HEK293 (cell line): ENCODE measurements around the gene PBX3.
A peak's percentile ranks its signal among the peaks of the same experiment; 100 is the strongest.

ENCODE experiments used
- CTCF ChIA-PET: fragments of 350-600 bp; formaldehyde crosslinking; extraction: SDS; loops from one replicate; lab custom pipeline; 2021; ENCODE audit warnings: antibody characterized with exemption; lab: Yijun Ruan, JAX
- POLR2A ChIA-PET: fragments of 300-600 bp; formaldehyde crosslinking; extraction: SDS; loops from one replicate; lab custom pipeline; 2020; ENCODE audit warnings: antibody characterized with exemption, inconsistent platforms; lab: Yijun Ruan, JAX
- H3K27ac ChIP-seq: fragments of 200-500 bp; sonication (Bioruptor generic); 2 replicates; pipeline ENCODE4 v1.5.1; 2014; ENCODE audit warnings: low read depth, low read length, control low read depth, inconsistent platforms; ENCODE audit errors: extremely low read depth
- H3K36me3 ChIP-seq, 2 experiments: fragments of 200-500 bp in 1 of 2; sonication (Bioruptor generic) in 1 of 2; 1 replicate in 1 of 2; 2 replicates in 1 of 2; pipeline ENCODE4 v1.5.1; 2014 to 2017; ENCODE audit warnings: inconsistent platforms in 2 of 2, low read length in 2 of 2; ENCODE audit not compliant: control insufficient read depth in 2 of 2, insufficient read depth in 1 of 2
- H3K4me1 ChIP-seq: fragments of 200-500 bp; sonication (Bioruptor generic); 2 replicates; pipeline ENCODE4 v1.5.1; 2014; ENCODE audit warnings: mild to moderate bottlenecking, low read length, inconsistent platforms; ENCODE audit not compliant: control insufficient read depth, insufficient read depth
- H3K4me3 ChIP-seq: 2 replicates; pipeline ENCODE4 v1.5.1; 2011; ENCODE audit warnings: low read depth, mild to moderate bottlenecking, control low read depth, low read length, moderate library complexity
- H3K9me3 ChIP-seq: fragments of 200-500 bp; sonication (Bioruptor generic); 2 replicates; pipeline ENCODE4 v1.5.1; 2014; ENCODE audit warnings: low read depth, low read length, inconsistent platforms; ENCODE audit not compliant: control insufficient read depth, insufficient read depth
- GLIS1 ChIP-seq: fragments of 450-650 bp; formaldehyde crosslinking; IDR thresholded peaks from 2 replicates; pipeline ENCODE4 v1.5.1; 2016; ENCODE audit warnings: missing biosample characterization, missing genetic modification characterization
- IKZF3 ChIP-seq: fragments of 450-650 bp; IDR thresholded peaks from 2 replicates; pipeline ENCODE4 v1.5.0; 2018; ENCODE audit warnings: missing biosample characterization, mild to moderate bottlenecking, missing genetic modification characterization, moderate library complexity
- KLF16 ChIP-seq: fragments of 450-650 bp; formaldehyde crosslinking; IDR thresholded peaks from 2 replicates; pipeline ENCODE4 v1.5.1; 2017; ENCODE audit warnings: missing biosample characterization, missing genetic modification characterization
- MEIS1 ChIP-seq: sonication (generic); formaldehyde crosslinking; IDR thresholded peaks from 2 replicates; pipeline ENCODE4 v1.8.1; 2022; ENCODE audit warnings: missing genetic modification reagents, mild to moderate bottlenecking, borderline replicate concordance
- MZF1 ChIP-seq: fragments of 450-650 bp; formaldehyde crosslinking; IDR thresholded peaks from 2 replicates; pipeline ENCODE4 v1.5.1; 2017; ENCODE audit warnings: missing biosample characterization, missing genetic modification characterization, borderline replicate concordance
- RBAK ChIP-seq: fragments of 450-650 bp; formaldehyde crosslinking; IDR thresholded peaks from 2 replicates; pipeline ENCODE4 v1.5.1; 2016; ENCODE audit warnings: missing biosample characterization, missing genetic modification characterization
- REPIN1 ChIP-seq: fragments of 450-650 bp; formaldehyde crosslinking; IDR thresholded peaks from 2 replicates; pipeline ENCODE4 v1.5.1; 2017; ENCODE audit warnings: missing biosample characterization, missing genetic modification characterization, low read depth
- SP3 ChIP-seq: fragments of 450-650 bp; formaldehyde crosslinking; IDR thresholded peaks from 2 replicates; pipeline ENCODE4 v1.5.1; 2016; ENCODE audit warnings: missing biosample characterization, missing genetic modification characterization
- ZBTB7A ChIP-seq: fragments of 450-650 bp; formaldehyde crosslinking; IDR thresholded peaks from 2 replicates; pipeline ENCODE4 v1.5.1; 2016; ENCODE audit warnings: low read depth, missing biosample characterization, missing genetic modification characterization
- ZEB2 ChIP-seq: fragments of 450-650 bp; formaldehyde crosslinking; IDR thresholded peaks from 2 replicates; pipeline ENCODE4 v1.5.1; 2016; ENCODE audit warnings: missing biosample characterization, missing genetic modification characterization
- ZIC2 ChIP-seq: fragments of 450-650 bp; formaldehyde crosslinking; IDR thresholded peaks from 2 replicates; pipeline ENCODE4 v1.5.1; 2016; ENCODE audit warnings: missing biosample characterization, missing genetic modification characterization
- ZNF174 ChIP-seq: fragments of 450-650 bp; formaldehyde crosslinking; IDR thresholded peaks from 2 replicates; pipeline ENCODE4 v1.5.0; 2017; ENCODE audit warnings: missing biosample characterization, mild to moderate bottlenecking, missing genetic modification characterization
- ZNF184 ChIP-seq: fragments of 450-650 bp; IDR thresholded peaks from 2 replicates; pipeline ENCODE4 v1.5.1; 2018; ENCODE audit warnings: missing biosample characterization, mild to moderate bottlenecking, missing genetic modification characterization
- ZNF19 ChIP-seq: fragments of 450-650 bp; formaldehyde crosslinking; IDR thresholded peaks from 2 replicates; pipeline ENCODE4; 2016; ENCODE audit warnings: missing biosample characterization, missing genetic modification characterization, low read depth
- ZNF202 ChIP-seq: fragments of 450-650 bp; formaldehyde crosslinking; IDR thresholded peaks from 2 replicates; pipeline ENCODE4 v1.5.1; 2016; ENCODE audit warnings: missing biosample characterization, missing genetic modification characterization, borderline replicate concordance
- ZNF221 ChIP-seq: fragments of 450-650 bp; formaldehyde crosslinking; IDR thresholded peaks from 2 replicates; pipeline ENCODE4 v1.5.1; 2017; ENCODE audit warnings: missing biosample characterization, missing genetic modification characterization, borderline replicate concordance
- ZNF274 ChIP-seq, 2 experiments: fragments of 200-500 bp in 1 of 2; fragments of 450-650 bp in 1 of 2; sonication (Bioruptor generic) in 1 of 2; formaldehyde crosslinking in 1 of 2; IDR thresholded peaks; 2 replicates each; pipeline versions ENCODE4 v1.5.1 to v1.6.1; 2014 to 2016; ENCODE audit warnings: borderline replicate concordance in 1 of 2, inconsistent platforms in 1 of 2, low read length in 1 of 2, missing biosample characterization in 1 of 2, missing genetic modification characterization in 1 of 2
- ZNF311 ChIP-seq: fragments of 450-650 bp; formaldehyde crosslinking; IDR thresholded peaks from 2 replicates; pipeline ENCODE4 v1.5.1; 2017; ENCODE audit warnings: missing biosample characterization, missing genetic modification characterization, borderline replicate concordance
- ZNF341 ChIP-seq: fragments of 450-650 bp; formaldehyde crosslinking; IDR thresholded peaks from 2 replicates; pipeline ENCODE4; 2016; ENCODE audit warnings: low read depth, missing biosample characterization, missing genetic modification characterization
- ZNF48 ChIP-seq: fragments of 450-650 bp; formaldehyde crosslinking; IDR thresholded peaks from 2 replicates; pipeline ENCODE4 v1.5.1; 2016; ENCODE audit warnings: missing biosample characterization, missing genetic modification characterization
- ZNF555 ChIP-seq: fragments of 450-650 bp; formaldehyde crosslinking; conservative IDR thresholded peaks from 2 replicates; pipeline ENCODE4 v1.5.1; 2017; ENCODE audit warnings: missing biosample characterization, mild to moderate bottlenecking, missing genetic modification characterization, inconsistent platforms
- ZNF76 ChIP-seq: fragments of 450-650 bp; formaldehyde crosslinking; IDR thresholded peaks from 2 replicates; pipeline ENCODE4; 2016; ENCODE audit warnings: low read depth, missing biosample characterization, missing genetic modification characterization, borderline replicate concordance
- ZNF768 ChIP-seq: fragments of 450-650 bp; formaldehyde crosslinking; IDR thresholded peaks from 2 replicates; pipeline ENCODE4 v1.5.1; 2018; ENCODE audit warnings: missing biosample characterization, mild to moderate bottlenecking, missing genetic modification characterization
- ZNF785 ChIP-seq: fragments of 450-650 bp; formaldehyde crosslinking; IDR thresholded peaks from 2 replicates; pipeline ENCODE4 v1.5.1; 2016; ENCODE audit warnings: missing biosample characterization, missing genetic modification characterization
- ZXDB ChIP-seq: fragments of 450-650 bp; formaldehyde crosslinking; IDR thresholded peaks from 2 replicates; pipeline ENCODE4 v1.5.1; 2016; ENCODE audit warnings: missing biosample characterization, missing genetic modification characterization
- TF ChIP-seq, protein P1 (sequence below): fragments of 450-650 bp; formaldehyde crosslinking; IDR thresholded peaks from 2 replicates; pipeline ENCODE4 v1.5.1; 2016; ENCODE audit warnings: missing biosample characterization, missing genetic modification characterization, borderline replicate concordance
- TF ChIP-seq, protein P2 (sequence below): fragments of 450-650 bp; formaldehyde crosslinking; IDR thresholded peaks from 2 replicates; pipeline ENCODE4 v1.5.1; 2017; ENCODE audit warnings: missing biosample characterization, missing genetic modification characterization
- TF ChIP-seq, protein P3 (sequence below): fragments of 450-650 bp; formaldehyde crosslinking; IDR thresholded peaks from 2 replicates; pipeline ENCODE4 v1.5.1; 2017; ENCODE audit warnings: missing biosample characterization, mild to moderate bottlenecking, missing genetic modification characterization, moderate library complexity
- TF ChIP-seq, protein P4 (sequence below): fragments of 450-650 bp; formaldehyde crosslinking; IDR thresholded peaks from 2 replicates; pipeline ENCODE4 v1.5.1; 2016; ENCODE audit warnings: missing biosample characterization, missing genetic modification characterization
- TF ChIP-seq, protein P5 (sequence below): fragments of 450-650 bp; formaldehyde crosslinking; IDR thresholded peaks from 2 replicates; pipeline ENCODE4 v1.5.1; 2016; ENCODE audit warnings: missing biosample characterization, missing genetic modification characterization

Gene PBX3

DNA sequence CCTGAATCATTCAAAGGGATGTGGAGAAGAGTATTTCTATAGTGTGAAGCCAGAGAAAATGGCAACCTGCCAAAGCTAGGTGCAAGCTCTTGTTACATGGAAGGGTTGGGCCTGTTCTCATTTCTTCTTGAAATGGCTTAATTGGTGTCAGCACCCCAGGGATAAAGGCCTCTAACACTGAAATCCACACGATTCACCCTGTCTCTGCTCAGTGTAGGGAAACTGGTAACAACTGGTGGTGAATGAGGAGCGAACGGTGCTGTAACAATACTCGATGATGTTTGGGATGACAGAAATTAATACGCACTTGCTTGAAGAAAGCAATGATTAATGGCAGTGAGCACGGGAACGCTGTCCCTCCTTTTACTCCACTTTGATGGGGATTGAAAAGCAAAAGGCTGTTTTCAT, 16.2 kb downstream of the PBX3 start:
- H3K4me3 ChIP-seq, result peak overlapping the region; percentile 10; the same call in 1 of the 2 replicates
- ChIA-PET CTCF (interaction anchor here (0.5 to 0.9 kb wide), 2 partner anchors 82 to 728 kb away, joined by 3 read pairs; no protein-coding TSS in a partner anchor), POLR2A (no interaction called here)
- H3K27ac ChIP-seq, result peak overlapping the region; percentile 59
- no peaks in the 10 kb centered on the region for H3K9me3 ChIP-seq
- peaks cover 0 to 3% of the 10 kb centered on the region in 2 experiments; a peak in 1 of 3 replicates for H3K36me3 ChIP-seq
- H3K4me1 ChIP-seq, result peaks cover 25% of the 10 kb centered on the region
- TF ChIP-seq ZNF768, result no peak
- TF ChIP-seq, protein P1, sequence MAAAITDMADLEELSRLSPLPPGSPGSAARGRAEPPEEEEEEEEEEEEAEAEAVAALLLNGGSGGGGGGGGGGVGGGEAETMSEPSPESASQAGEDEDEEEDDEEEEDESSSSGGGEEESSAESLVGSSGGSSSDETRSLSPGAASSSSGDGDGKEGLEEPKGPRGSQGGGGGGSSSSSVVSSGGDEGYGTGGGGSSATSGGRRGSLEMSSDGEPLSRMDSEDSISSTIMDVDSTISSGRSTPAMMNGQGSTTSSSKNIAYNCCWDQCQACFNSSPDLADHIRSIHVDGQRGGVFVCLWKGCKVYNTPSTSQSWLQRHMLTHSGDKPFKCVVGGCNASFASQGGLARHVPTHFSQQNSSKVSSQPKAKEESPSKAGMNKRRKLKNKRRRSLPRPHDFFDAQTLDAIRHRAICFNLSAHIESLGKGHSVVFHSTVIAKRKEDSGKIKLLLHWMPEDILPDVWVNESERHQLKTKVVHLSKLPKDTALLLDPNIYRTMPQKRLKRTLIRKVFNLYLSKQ (tag by site-specific recombination), result no peak
- no peak for TF ChIP-seq KLF16
- peak; percentile 78 for TF ChIP-seq ZNF184 (tag by site-specific recombination)
- TF ChIP-seq, protein P2, sequence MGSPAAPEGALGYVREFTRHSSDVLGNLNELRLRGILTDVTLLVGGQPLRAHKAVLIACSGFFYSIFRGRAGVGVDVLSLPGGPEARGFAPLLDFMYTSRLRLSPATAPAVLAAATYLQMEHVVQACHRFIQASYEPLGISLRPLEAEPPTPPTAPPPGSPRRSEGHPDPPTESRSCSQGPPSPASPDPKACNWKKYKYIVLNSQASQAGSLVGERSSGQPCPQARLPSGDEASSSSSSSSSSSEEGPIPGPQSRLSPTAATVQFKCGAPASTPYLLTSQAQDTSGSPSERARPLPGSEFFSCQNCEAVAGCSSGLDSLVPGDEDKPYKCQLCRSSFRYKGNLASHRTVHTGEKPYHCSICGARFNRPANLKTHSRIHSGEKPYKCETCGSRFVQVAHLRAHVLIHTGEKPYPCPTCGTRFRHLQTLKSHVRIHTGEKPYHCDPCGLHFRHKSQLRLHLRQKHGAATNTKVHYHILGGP (tag by site-specific recombination), result no peak
- TF ChIP-seq MZF1 (tag by site-specific recombination), result peak; percentile 82; the same call in 1 of the 2 replicates
- TF ChIP-seq ZNF202 (tag by site-specific recombination), result no peak
- no peak for TF ChIP-seq ZNF274 (IDR thresholded peaks at IDR 0.05; ENCODE audit: low read length)
- no peak for TF ChIP-seq ZNF274 (tag by site-specific recombination; IDR thresholded peaks at IDR 0.05; ENCODE audit: borderline replicate concordance)
- TF ChIP-seq GLIS1, result no peak
- TF ChIP-seq, protein P3, sequence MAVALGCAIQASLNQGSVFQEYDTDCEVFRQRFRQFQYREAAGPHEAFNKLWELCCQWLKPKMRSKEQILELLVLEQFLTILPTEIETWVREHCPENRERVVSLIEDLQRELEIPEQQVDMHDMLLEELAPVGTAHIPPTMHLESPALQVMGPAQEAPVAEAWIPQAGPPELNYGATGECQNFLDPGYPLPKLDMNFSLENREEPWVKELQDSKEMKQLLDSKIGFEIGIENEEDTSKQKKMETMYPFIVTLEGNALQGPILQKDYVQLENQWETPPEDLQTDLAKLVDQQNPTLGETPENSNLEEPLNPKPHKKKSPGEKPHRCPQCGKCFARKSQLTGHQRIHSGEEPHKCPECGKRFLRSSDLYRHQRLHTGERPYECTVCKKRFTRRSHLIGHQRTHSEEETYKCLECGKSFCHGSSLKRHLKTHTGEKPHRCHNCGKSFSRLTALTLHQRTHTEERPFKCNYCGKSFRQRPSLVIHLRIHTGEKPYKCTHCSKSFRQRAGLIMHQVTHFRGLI, result peak; percentile 41; the same call in 1 of the 2 replicates
- TF ChIP-seq ZEB2 (tag by site-specific recombination), result peak; percentile 81
- TF ChIP-seq ZNF341, result no peak
- no peak for TF ChIP-seq ZNF19 (tag by site-specific recombination)
- TF ChIP-seq ZIC2 (tag by site-specific recombination), result peak; percentile 74
- no peak for TF ChIP-seq ZNF785 (tag by site-specific recombination)
- TF ChIP-seq ZBTB7A (tag by site-specific recombination), result no peak
- no peak for TF ChIP-seq ZNF221 (tag by site-specific recombination)
- TF ChIP-seq ZNF76 (tag by site-specific recombination), result peak; percentile 38; the same call in 1 of the 2 replicates
- no peak for TF ChIP-seq ZNF311 (tag by site-specific recombination)
- TF ChIP-seq ZNF174 (tag by site-specific recombination), result no peak
- peak; percentile 63; the same call in 1 of the 2 replicates for TF ChIP-seq IKZF3 (tag by site-specific recombination)
- no peak for TF ChIP-seq RBAK (tag by site-specific recombination)
- TF ChIP-seq ZNF48 (tag by site-specific recombination), result no peak
- TF ChIP-seq SP3 (tag by site-specific recombination), result no peak
- no peak for TF ChIP-seq ZNF555 (tag by site-specific recombination)
- TF ChIP-seq, protein P4, sequence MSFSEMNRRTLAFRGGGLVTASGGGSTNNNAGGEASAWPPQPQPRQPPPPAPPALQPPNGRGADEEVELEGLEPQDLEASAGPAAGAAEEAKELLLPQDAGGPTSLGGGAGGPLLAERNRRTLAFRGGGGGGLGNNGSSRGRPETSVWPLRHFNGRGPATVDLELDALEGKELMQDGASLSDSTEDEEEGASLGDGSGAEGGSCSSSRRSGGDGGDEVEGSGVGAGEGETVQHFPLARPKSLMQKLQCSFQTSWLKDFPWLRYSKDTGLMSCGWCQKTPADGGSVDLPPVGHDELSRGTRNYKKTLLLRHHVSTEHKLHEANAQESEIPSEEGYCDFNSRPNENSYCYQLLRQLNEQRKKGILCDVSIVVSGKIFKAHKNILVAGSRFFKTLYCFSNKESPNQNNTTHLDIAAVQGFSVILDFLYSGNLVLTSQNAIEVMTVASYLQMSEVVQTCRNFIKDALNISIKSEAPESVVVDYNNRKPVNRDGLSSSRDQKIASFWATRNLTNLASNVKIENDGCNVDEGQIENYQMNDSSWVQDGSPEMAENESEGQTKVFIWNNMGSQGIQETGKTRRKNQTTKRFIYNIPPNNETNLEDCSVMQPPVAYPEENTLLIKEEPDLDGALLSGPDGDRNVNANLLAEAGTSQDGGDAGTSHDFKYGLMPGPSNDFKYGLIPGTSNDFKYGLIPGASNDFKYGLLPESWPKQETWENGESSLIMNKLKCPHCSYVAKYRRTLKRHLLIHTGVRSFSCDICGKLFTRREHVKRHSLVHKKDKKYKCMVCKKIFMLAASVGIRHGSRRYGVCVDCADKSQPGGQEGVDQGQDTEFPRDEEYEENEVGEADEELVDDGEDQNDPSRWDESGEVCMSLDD (tag by site-specific recombination), result no peak
- peak; percentile 67; the same call in 1 of the 2 replicates for TF ChIP-seq MEIS1 (CRISPR knock-in tag)
- TF ChIP-seq, protein P5, sequence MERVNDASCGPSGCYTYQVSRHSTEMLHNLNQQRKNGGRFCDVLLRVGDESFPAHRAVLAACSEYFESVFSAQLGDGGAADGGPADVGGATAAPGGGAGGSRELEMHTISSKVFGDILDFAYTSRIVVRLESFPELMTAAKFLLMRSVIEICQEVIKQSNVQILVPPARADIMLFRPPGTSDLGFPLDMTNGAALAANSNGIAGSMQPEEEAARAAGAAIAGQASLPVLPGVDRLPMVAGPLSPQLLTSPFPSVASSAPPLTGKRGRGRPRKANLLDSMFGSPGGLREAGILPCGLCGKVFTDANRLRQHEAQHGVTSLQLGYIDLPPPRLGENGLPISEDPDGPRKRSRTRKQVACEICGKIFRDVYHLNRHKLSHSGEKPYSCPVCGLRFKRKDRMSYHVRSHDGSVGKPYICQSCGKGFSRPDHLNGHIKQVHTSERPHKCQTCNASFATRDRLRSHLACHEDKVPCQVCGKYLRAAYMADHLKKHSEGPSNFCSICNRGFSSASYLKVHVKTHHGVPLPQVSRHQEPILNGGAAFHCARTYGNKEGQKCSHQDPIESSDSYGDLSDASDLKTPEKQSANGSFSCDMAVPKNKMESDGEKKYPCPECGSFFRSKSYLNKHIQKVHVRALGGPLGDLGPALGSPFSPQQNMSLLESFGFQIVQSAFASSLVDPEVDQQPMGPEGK (tag by site-specific recombination), result peak; percentile 72
- TF ChIP-seq ZXDB (tag by site-specific recombination), result peak; percentile 57; the same call in 1 of the 2 replicates
- TF ChIP-seq REPIN1 (tag by site-specific recombination), result no peak
